Bronchial epithelial cell (primary cell): ENCODE results near the gene SCAMP1. TPM values are rescaled to one million over a fixed set of nuclear protein-coding genes. Genes with fewer than 3 reads are reported as not detected.

Source experiments
- DNase-seq: peaks from one replicate; pipeline ENCODE4 v3.0.0-alpha.2; 2010; ENCODE audit warnings: low read depth
- FAIRE-seq: peaks from 2 replicates; lab custom pipeline; 2011; peaks lifted over from hg19 to GRCh38; lab: Jason Lieb, UNC
- H3K27me3 ChIP-seq: 2 replicates; pipeline ENCODE4 v1.5.1; 2011; ENCODE audit warnings: low read length; ENCODE audit not compliant: control insufficient read depth, insufficient read depth
- H3K36me3 ChIP-seq: 2 replicates; pipeline ENCODE4 v1.5.1; 2011; ENCODE audit warnings: low read length; ENCODE audit not compliant: control insufficient read depth, insufficient read depth
- H3K4me3 ChIP-seq: 2 replicates; pipeline ENCODE4 v1.5.1; 2011; ENCODE audit warnings: mild to moderate bottlenecking, low read depth, low read length, control low read depth
- total RNA-seq: library from RNA; depleted of rRNA; stranded (reverse); fragments of >200 nt; gene quantifications from 2 replicates; pipeline ENCODE4 v1.2.1, GENCODE V29; 2014
- TF ChIP-seq, protein P1 (sequence below): IDR thresholded peaks from 2 replicates; pipeline ENCODE4 v1.5.1; 2011; ENCODE audit warnings: mild to moderate bottlenecking, moderate library complexity, low read length, control low read depth, inconsistent platforms; ENCODE audit not compliant: insufficient read depth, severe bottlenecking

Gene SCAMP1
- total RNA-seq, 1 donor from 2014 or later, result 58.7 TPM

DNA sequence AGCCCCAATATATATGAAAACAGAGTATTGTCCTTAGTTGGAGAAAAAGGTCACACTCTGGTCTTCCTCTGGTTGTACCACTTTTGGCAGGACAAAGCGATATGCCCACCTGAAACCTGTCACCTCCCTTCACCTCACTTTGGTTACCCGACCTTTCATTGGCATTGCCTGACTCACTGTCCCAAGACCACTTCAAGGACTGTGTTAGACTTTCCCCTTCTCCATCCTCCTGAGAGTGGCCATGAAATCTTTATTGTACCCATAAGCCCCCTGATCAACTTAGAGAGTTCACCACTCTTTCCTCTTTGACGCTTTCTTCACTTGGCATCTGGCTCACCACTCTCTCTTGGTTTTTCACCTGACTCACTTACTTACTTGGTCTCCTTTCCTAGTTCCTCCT lies 33.5 kb upstream of the SCAMP1 start:
- H3K4me3 ChIP-seq, result no peak overlapping the region
- FAIRE-seq (no peak), DNase-seq (no peak)
- TF ChIP-seq, protein P1, sequence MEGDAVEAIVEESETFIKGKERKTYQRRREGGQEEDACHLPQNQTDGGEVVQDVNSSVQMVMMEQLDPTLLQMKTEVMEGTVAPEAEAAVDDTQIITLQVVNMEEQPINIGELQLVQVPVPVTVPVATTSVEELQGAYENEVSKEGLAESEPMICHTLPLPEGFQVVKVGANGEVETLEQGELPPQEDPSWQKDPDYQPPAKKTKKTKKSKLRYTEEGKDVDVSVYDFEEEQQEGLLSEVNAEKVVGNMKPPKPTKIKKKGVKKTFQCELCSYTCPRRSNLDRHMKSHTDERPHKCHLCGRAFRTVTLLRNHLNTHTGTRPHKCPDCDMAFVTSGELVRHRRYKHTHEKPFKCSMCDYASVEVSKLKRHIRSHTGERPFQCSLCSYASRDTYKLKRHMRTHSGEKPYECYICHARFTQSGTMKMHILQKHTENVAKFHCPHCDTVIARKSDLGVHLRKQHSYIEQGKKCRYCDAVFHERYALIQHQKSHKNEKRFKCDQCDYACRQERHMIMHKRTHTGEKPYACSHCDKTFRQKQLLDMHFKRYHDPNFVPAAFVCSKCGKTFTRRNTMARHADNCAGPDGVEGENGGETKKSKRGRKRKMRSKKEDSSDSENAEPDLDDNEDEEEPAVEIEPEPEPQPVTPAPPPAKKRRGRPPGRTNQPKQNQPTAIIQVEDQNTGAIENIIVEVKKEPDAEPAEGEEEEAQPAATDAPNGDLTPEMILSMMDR, result no peak
- H3K36me3 ChIP-seq, result no peaks in the 10 kb centered on the region
- no peaks in the 10 kb centered on the region for H3K27me3 ChIP-seq

DNA sequence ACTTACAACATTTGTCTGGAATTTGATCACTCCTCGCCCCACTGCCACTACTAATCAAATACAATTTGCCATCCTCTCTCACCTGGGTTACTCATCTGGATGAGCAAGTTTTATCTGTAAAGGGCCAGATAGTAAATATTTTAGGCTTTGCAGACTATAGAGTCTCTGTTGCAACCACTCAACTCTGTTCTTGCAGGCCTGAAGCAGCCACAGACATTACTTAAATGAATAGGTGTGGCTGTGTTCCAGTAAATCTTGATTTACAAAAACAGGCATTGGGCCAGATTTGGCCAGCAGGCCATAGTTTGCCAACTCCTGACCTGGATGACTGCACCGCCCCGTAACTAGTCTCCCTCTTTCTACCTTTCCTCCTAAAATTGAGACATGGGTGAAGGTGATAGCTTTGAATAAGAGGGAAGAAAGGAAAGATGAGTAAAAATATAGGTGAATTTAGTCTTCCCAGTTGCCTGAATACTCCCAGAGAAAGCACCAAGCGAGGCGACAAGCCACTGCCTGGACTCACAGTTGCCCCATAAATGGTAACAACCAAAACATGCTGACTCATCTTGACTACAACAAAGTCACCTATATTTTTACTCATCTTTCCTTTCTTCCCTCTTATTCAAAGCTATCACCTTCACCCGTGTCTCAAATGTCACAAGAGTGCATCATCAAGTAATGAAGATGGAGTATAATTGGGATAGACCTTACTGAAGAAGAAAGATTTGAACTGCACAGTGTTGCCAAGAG lies 32.5 kb upstream of the SCAMP1 start:
- DNase-seq (peak; percentile 86), FAIRE-seq (peak; percentile 28)

DNA sequence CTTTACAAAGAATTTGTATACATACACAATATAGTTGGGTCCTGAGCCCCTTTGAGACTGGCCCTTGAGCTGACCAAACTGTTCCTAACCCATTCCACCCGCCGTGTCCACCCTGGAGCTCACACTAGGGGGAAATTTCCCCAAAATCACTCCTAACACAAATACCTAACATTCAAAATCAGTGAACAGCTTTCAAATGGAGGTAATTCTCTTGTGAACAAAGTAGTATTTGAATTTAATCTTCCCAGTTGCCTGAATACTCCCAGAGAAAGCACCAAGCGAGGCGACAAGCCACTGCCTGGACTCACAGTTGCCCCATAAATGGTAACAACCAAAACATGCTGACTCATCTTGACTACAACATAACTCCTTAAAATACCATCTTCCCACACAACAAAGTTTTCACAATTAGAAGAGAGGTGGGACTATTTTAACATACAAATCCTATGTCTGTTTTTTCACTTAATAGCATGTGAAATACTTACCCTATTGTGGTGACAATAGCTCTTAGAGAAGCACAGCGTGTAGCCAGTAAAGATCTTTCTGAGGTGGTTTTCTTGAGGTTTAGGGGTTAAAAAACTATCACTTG lies 31.7 kb upstream of the SCAMP1 start:
- FAIRE-seq, result no peak
- Histone ChIP-seq H3K4me3 (no peak overlapping the region), H3K27me3 (no peaks in the 10 kb centered on the region), H3K36me3 (no peaks in the 10 kb centered on the region)
- TF ChIP-seq, protein P1, result no peak
- DNase-seq, result peak; percentile 43

More for the DNA sequence above, 32.5 kb upstream of the SCAMP1 start:
- TF ChIP-seq, protein P1, result no peak
- Histone ChIP-seq H3K27me3 (no peaks in the 10 kb centered on the region), H3K4me3 (no peak overlapping the region), H3K36me3 (no peaks in the 10 kb centered on the region)

DNA sequence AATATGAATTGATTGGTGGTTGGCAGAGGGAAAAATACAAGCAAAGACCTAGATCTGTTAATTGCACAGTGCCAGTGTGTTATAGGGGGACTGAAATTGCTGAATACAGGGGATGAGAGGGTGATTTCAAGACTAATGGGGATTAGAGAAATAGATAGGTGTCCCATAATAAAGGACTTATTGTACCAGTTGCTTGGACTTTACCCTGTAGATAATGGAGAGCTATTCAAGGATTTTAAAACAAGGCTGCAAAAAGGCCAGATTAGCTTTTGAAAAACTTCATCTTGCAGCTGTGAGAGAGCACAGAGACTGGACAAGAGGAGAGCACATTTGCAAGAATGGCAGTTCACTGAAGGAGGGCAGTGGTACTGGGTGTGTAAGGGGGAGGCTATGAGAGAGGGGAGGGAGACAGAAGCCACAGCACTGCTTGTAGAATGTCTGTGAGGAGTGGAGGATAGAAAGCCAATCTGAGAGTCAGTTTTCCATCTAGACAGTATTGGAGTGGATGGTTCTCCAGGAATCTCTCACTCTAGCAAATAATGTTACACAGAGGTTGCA lies 28.8 kb upstream of the SCAMP1 start:
- no peak overlapping the region for H3K4me3 ChIP-seq
- TF ChIP-seq, protein P1, result no peak
- H3K36me3 ChIP-seq, result no peaks in the 10 kb centered on the region
- no peaks in the 10 kb centered on the region for H3K27me3 ChIP-seq
- FAIRE-seq, result no peak
- DNase-seq, result no peak

DNA sequence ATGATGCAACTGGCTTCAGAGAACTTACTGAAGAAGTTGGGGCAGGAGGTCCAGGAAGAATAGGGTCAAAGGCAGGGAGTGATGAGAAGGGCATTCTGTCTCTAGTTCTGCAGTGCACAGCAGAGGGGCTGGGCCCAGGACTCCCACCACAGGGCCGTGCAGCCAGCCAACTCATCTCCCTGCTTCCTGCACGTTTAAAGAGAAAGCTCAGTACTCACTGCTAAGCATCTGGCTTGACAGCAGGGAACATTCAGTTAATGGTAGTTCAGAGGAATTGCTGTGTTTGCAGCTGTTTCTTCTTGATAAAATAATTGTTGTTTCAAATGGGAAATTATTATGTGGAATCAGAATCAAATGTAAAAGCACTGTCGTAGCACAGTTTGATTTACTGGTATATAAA lies 25.6 kb upstream of the SCAMP1 start:
- TF ChIP-seq, protein P1, result no peak
- DNase-seq (no peak), FAIRE-seq (no peak)
- H3K27me3 ChIP-seq, result no peaks in the 10 kb centered on the region
- H3K4me3 ChIP-seq, result no peak overlapping the region
- no peaks in the 10 kb centered on the region for H3K36me3 ChIP-seq
